H9 (cell line): ENCODE measurements around the gene NR1H2. TPM values are rescaled to one million over a fixed set of nuclear protein-coding genes. Genes with fewer than 3 reads are reported as not detected.

Experiments used
- DNase-seq: peaks from one replicate; pipeline ENCODE4 v3.0.0-alpha.2; 2017
- H2AFZ ChIP-seq: one replicate; pipeline ENCODE4 v1.6.1; 2013; ENCODE audit warnings: mild to moderate bottlenecking, low read length, control low read depth, moderate library complexity
- H2AK5ac ChIP-seq: 2 replicates; pipeline ENCODE4 v1.6.1; 2013; ENCODE audit warnings: low read length, control low read depth, mixed read lengths; ENCODE audit not compliant: insufficient read length
- H2BK120ac ChIP-seq: one replicate; pipeline ENCODE4 v1.6.1; 2013; ENCODE audit warnings: low read depth, mild to moderate bottlenecking, low read length, control low read depth, inconsistent platforms; ENCODE audit not compliant: poor library complexity, severe bottlenecking
- H2BK12ac ChIP-seq: 2 replicates; pipeline ENCODE4 v1.6.1; 2013; ENCODE audit warnings: low read length, control low read depth, mixed read lengths, low read depth; ENCODE audit not compliant: insufficient read length
- H2BK15ac ChIP-seq: 2 replicates; pipeline ENCODE4 v1.6.1; 2013; ENCODE audit warnings: low read depth, low read length, control low read depth
- H2BK20ac ChIP-seq: one replicate; pipeline ENCODE4 v1.6.1; 2013; ENCODE audit warnings: low read depth, mild to moderate bottlenecking, low read length, control low read depth, inconsistent platforms; ENCODE audit not compliant: poor library complexity, severe bottlenecking
- H2BK5ac ChIP-seq: 2 replicates; pipeline ENCODE4 v1.6.1; 2013; ENCODE audit warnings: low read length, control low read depth, mixed read lengths; ENCODE audit not compliant: insufficient read length
- H3K14ac ChIP-seq: 2 replicates; pipeline ENCODE4 v1.6.1; 2013; ENCODE audit warnings: low read length, control low read depth; ENCODE audit not compliant: insufficient read depth
- H3K18ac ChIP-seq: 2 replicates; pipeline ENCODE4 v1.6.1; 2013; ENCODE audit warnings: low read depth, mild to moderate bottlenecking, mixed read lengths, low read length, control low read depth; ENCODE audit not compliant: insufficient read length
- H3K23ac ChIP-seq: 2 replicates; pipeline ENCODE4 v1.6.1; 2013; ENCODE audit warnings: low read length, control low read depth, mixed read lengths, low read depth; ENCODE audit not compliant: insufficient read length
- H3K23me2 ChIP-seq: 2 replicates; pipeline ENCODE4 v1.6.1; 2013; ENCODE audit warnings: low read depth, mild to moderate bottlenecking, mixed read lengths, low read length, control low read depth; ENCODE audit not compliant: insufficient read length, poor library complexity, severe bottlenecking
- H3K27ac ChIP-seq: 2 replicates; pipeline ENCODE4 v1.5.1; 2013; ENCODE audit warnings: low read length, control low read depth, mixed read lengths, low read depth; ENCODE audit not compliant: insufficient read length
- H3K27me3 ChIP-seq: 2 replicates; pipeline ENCODE4 v1.6.1; 2013; ENCODE audit warnings: low read length, control low read depth, inconsistent platforms; ENCODE audit not compliant: insufficient read depth
- H3K4ac ChIP-seq: 2 replicates; pipeline ENCODE4 v1.6.1; 2013; ENCODE audit warnings: low read depth, mild to moderate bottlenecking, control low read depth, inconsistent platforms, low read length, moderate library complexity
- H3K4me1 ChIP-seq: 2 replicates; pipeline ENCODE4 v1.6.1; 2013; ENCODE audit warnings: low read length, control low read depth, inconsistent platforms; ENCODE audit not compliant: insufficient read depth
- H3K4me2 ChIP-seq: 2 replicates; pipeline ENCODE4 v1.6.1; 2013; ENCODE audit warnings: low read length, control low read depth, mixed read lengths; ENCODE audit not compliant: insufficient read length, insufficient read depth
- H3K56ac ChIP-seq: 2 replicates; pipeline ENCODE4 v1.6.1; 2013; ENCODE audit warnings: low read depth, mild to moderate bottlenecking, mixed read lengths, low read length, control low read depth; ENCODE audit not compliant: insufficient read length
- H3K79me1 ChIP-seq: 2 replicates; pipeline ENCODE4 v1.6.1; 2013; ENCODE audit warnings: low read depth, mild to moderate bottlenecking, moderate library complexity, low read length, control low read depth, inconsistent platforms; ENCODE audit not compliant: insufficient read depth, poor library complexity, severe bottlenecking
- H3K79me2 ChIP-seq: 2 replicates; pipeline ENCODE4 v1.6.1; 2013; ENCODE audit warnings: low read length, control low read depth, inconsistent platforms; ENCODE audit not compliant: insufficient read depth
- H3K9ac ChIP-seq: 2 replicates; pipeline ENCODE4 v1.6.1; 2013; ENCODE audit warnings: low read length, control low read depth, mixed read lengths; ENCODE audit not compliant: insufficient read length; ENCODE audit errors: extremely low read depth
- H3K9me3 ChIP-seq: one replicate; pipeline ENCODE4 v1.6.1; 2013; ENCODE audit warnings: low read depth, low read length, inconsistent platforms; ENCODE audit not compliant: control insufficient read depth
- H3T11ph ChIP-seq: one replicate; pipeline ENCODE4 v1.6.1; 2013; ENCODE audit warnings: mild to moderate bottlenecking, low read length, control low read depth, inconsistent platforms
- H4K20me1 ChIP-seq: one replicate; pipeline ENCODE4 v1.6.1; 2013; ENCODE audit not compliant: control insufficient read depth, insufficient read length, insufficient read depth
- H4K5ac ChIP-seq: 2 replicates; pipeline ENCODE4 v1.6.1; 2013; ENCODE audit warnings: low read depth, mild to moderate bottlenecking, mixed read lengths, low read length, control low read depth; ENCODE audit not compliant: insufficient read length
- H4K8ac ChIP-seq: replicated peaks from 2 replicates; pipeline ENCODE4 v1.6.1; 2013; ENCODE audit warnings: low read length, control low read depth, mixed read lengths, low read depth; ENCODE audit not compliant: insufficient read length
- H4K91ac ChIP-seq: 2 replicates; pipeline ENCODE4 v1.6.1; 2013; ENCODE audit warnings: low read depth, mild to moderate bottlenecking, moderate library complexity, mixed read lengths, low read length, control low read depth; ENCODE audit not compliant: insufficient read length
- H3K27ac Mint-ChIP-seq, 3 experiments: 2 replicates in 2 of 3; 3 replicates in 1 of 3; pipeline ENCODE4 v1.8.0; 2020 to 2021; ENCODE audit warnings: mixed read lengths in 3 of 3, mild to moderate bottlenecking in 1 of 3, moderate library complexity in 1 of 3
- H3K27me3 Mint-ChIP-seq: 2 replicates; pipeline ENCODE4 v1.8.0; 2021; ENCODE audit warnings: low read depth, mild to moderate bottlenecking, moderate library complexity, mixed read lengths
- H3K36me3 Mint-ChIP-seq, 3 experiments: 2 replicates in 2 of 3; 3 replicates in 1 of 3; pipeline ENCODE4 v1.8.0; 2020 to 2021; ENCODE audit warnings: low read depth in 3 of 3, mixed read lengths in 3 of 3; ENCODE audit not compliant: insufficient read depth in 1 of 3
- H3K4me1 Mint-ChIP-seq, 2 experiments: 2 replicates each; pipeline ENCODE4 v1.8.0; 2020; ENCODE audit warnings: mixed read lengths in 2 of 2
- H3K4me3 Mint-ChIP-seq, 2 experiments: 2 replicates in 1 of 2; 3 replicates in 1 of 2; pipeline ENCODE4 v1.8.0; 2020 to 2021; ENCODE audit warnings: mild to moderate bottlenecking in 2 of 2, mixed read lengths in 2 of 2, moderate library complexity in 1 of 2
- H3K9me3 Mint-ChIP-seq, 2 experiments: 2 replicates in 1 of 2; 3 replicates in 1 of 2; pipeline ENCODE4 v1.8.0; 2020; ENCODE audit warnings: mild to moderate bottlenecking in 2 of 2, mixed read lengths in 2 of 2, moderate library complexity in 1 of 2
- CTCF ChIP-seq: fragments of 200-600 bp; sonication (generic); conservative IDR thresholded peaks from 3 replicates; pipeline ENCODE4 v1.8.0; 2021; ENCODE audit warnings: antibody characterized with exemption, mild to moderate bottlenecking
- WGBS: extraction: QIAGEN DNeasy Blood & Tissue Kit; methylation state at CpG from one replicate; pipeline ENCODE4 v1.1.7; 2013; ENCODE audit warnings: missing lambda C conversion rate, low lambda C conversion rate, mixed read lengths; ENCODE audit not compliant: insufficient read length; ENCODE audit errors: extremely low coverage; 5-methylcytosine and 5-hydroxymethylcytosine counted together
- total RNA-seq: library from RNA; stranded (reverse); gene quantifications from 2 replicates; pipeline ENCODE4 v1.2.1, GENCODE V29; 2021

The NR1H2 gene
- total RNA-seq, 1 experiment from 2014 or later = 33.2 TPM

GRCh38 chr19:50381881-50382729 lies 5.8 kb downstream of the NR1H2 start:
- H2BK5ac ChIP-seq = no peak overlapping the region
- no peak overlapping the region for H3K18ac ChIP-seq
- no peak overlapping the region for H3K9ac ChIP-seq
- no peak overlapping the region for H3K23ac ChIP-seq
- H2AK5ac ChIP-seq = no peak overlapping the region
- H3K4me1 ChIP-seq = no peaks in the 10 kb centered on the region
- H3K79me2 ChIP-seq = peaks cover 10% of the 10 kb centered on the region; the same call in 1 of the 2 replicates
- H3K27ac ChIP-seq = no peak overlapping the region
- no peak overlapping the region for H4K8ac ChIP-seq
- peaks cover 4% of the 10 kb centered on the region for H3K79me1 ChIP-seq
- no peak overlapping the region for H2BK120ac ChIP-seq
- DNase-seq = no peak
- no peak overlapping the region; a peak in 1 of 7 replicates for H3K27ac Mint-ChIP-seq
- peaks cover 37 to 61% (median 56%) of the 10 kb centered on the region in 3 experiments for H3K36me3 Mint-ChIP-seq
- no peak overlapping the region for H3T11ph ChIP-seq
- no peak overlapping the region for H2BK12ac ChIP-seq
- no peak overlapping the region for H2BK20ac ChIP-seq
- H3K27me3 ChIP-seq = no peaks in the 10 kb centered on the region
- no peak overlapping the region for H4K91ac ChIP-seq
- no peak overlapping the region for H3K4ac ChIP-seq
- H4K5ac ChIP-seq = no peak overlapping the region
- no peaks in the 10 kb centered on the region for H4K20me1 ChIP-seq
- H3K56ac ChIP-seq = no peak overlapping the region
- H3K9me3 ChIP-seq = no peaks in the 10 kb centered on the region
- H3K9me3 Mint-ChIP-seq = no peaks in the 10 kb centered on the region; a peak in 2 of 5 replicates
- WGBS = no CpG with 5 or more reads among the region's 58 CpGs
- peaks cover 15 to 26% of the 10 kb centered on the region in 2 experiments for H3K4me1 Mint-ChIP-seq
- H3K4me3 Mint-ChIP-seq = no peak overlapping the region
- no peak overlapping the region for H2AFZ ChIP-seq
- no peak for TF ChIP-seq CTCF
- no peak overlapping the region for H3K14ac ChIP-seq
- H2BK15ac ChIP-seq = no peak overlapping the region
- peaks cover 14% of the 10 kb centered on the region for H3K23me2 ChIP-seq
- no peaks in the 10 kb centered on the region; the same call in 1 of the 2 replicates for H3K27me3 Mint-ChIP-seq
- H3K4me2 ChIP-seq = no peak overlapping the region
